Glomerular visceral epithelial cell (primary cell): ENCODE measurements around the gene MAD1L1.
"Not testable (repeated sequence)": the region's sequence is repeated elsewhere in the genome, so short reads cannot be mapped to it uniquely, and the experiment has no call there.

Experiments
- DNase-seq: peaks from one replicate; pipeline ENCODE4 v3.0.0-alpha.2; 2016; ENCODE audit errors: extremely low spot score

The MAD1L1 gene

DNA sequence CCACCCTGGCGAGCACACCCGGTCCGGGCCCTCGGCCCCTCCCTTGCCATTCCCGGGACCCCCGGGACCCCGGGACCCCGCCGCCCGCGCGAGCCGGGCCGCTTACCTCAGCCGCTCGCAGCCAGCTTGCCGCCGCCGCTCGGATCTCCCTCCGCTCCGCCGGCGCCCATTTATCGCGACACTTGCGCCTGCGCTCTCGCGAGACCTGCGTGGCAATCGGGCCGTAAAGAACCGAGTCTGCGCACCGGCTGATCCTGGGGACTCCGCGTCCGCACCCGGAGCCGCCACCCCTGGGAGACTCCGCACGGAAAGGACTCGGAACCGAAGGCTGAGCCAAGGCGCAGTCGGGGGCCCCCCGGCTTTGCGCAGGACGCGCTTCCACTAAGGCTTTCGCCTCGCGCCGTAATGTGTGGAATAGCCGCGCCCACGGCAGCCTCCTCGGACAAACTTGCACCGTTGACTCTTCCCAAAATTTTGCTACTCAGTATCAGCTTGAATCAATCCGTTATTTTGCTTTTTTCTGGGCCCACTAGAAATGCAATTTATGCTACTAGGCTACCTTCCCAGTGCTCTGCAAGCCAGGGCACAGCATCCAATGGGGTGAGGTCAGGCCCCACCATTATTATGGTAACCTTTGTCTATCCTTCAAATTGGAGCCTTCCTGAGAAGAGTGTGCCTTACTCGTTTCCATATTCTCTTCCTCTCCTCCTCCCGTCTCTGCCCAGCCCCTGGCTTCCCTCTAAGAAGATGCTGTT, at the start of gene MAD1L1:
Gene MAD1L1, minus strand, starts transcription at position 180 of the 755 bp plus-strand sequence. CDS start 2,812 bp downstream, outside the sequence.
- peak; percentile 90 for DNase-seq

DNA sequence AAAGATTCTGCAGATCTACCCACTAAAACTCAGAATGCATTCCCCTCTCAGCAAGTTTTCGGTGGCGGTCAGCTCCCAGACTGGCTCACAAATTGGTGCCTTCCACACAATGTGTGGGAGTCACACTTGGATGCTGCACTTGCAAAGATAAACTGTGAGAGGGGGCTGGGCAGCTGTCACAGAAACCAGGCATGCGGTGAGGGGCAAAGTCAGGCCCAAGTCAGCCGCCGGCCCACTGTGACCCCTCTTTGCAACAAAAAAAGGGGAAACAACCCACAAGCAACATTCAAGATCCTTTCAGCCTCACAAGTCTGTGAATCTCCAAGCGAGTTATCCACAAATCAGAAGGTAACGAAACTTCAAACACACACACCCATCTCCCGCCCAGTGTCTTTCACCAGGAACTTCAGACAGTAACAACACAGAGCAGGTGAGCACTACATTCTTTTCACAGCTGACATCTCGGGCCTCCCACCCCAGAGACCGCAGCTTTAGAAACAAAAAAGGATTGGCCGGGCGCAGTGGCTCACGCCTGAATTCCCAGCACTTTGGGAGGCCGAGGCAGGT, 49.5 kb upstream of the MAD1L1 start:
- DNase-seq = no peak

DNA sequence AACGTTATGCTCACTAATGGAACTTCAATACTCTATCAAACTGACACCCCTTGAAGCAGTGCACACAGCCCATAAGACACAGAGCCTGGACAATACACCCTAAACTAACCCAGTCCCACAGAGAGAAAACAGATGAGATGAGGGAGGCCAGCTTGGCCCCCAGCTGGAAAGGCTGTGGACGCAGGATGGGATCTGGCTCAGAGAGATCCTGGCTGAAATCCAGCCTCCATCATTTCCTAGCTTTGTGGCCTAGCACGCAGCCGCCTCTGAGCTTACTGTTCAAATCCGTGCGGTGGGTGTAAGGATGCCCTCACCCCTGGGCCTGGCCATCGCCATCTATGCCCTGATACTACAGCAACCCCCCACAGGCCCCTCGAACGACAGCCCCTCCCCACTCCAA, 48.8 kb upstream of the MAD1L1 start:
- DNase-seq = no peak

DNA sequence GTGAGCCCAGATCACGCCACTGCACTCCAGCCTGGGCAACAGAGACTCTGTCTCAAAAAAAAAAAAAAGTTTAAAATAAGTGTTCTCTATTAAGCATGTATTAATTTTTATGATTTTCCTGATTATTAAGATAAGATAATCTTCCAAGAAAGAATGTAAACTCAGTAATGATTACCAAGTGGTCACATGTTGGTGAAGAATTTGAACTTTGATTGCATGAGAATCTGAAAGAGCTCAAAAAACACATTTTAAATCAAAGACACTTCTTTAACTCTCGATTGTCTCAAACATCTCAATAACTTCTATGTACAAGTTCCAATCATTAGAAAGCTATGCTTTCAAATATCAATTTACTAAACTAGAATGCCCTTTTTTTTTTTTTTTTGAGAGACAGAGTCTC, 47.7 kb upstream of the MAD1L1 start:
- DNase-seq = no peak

DNA sequence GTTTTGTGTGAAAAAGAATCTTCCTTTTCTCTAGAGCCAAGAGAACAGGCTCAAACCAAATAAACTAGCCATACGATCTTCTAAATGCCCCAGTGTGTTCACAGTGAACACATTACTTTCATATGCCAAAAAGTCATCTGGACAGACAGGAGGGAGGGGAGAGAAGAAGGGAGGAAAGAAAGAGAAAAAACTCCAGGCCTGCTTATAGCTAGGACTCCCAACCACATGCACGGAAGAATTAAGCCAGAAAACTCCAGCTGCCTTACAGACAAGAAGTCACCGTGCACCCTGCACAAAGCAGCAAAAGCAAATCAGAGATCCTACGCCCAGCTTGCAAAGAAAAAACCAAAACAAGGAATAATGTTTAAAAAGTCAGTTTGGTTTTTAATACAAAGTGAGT, 47.2 kb upstream of the MAD1L1 start:
- no peak for DNase-seq

DNA sequence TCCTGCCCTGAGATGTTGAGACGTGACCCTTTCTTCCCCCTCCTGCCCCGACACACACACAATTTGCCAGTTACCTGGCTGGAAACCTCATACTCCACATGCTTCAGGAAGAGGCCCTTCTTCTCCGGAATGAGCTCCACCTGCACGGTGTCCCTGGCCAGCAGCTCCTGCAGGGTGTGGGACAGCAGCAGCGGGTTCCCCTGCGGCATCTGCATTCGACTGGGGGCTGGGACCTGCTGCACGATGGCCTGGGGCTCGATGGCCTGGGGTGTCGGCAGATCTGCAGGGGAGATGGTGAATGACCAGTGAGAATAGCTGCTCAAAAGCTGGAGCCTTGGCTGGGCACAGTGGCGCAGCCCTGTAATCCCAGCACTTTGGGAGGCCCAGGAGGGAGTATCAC, 45.3 kb upstream of the MAD1L1 start:
- DNase-seq = no peak

DNA sequence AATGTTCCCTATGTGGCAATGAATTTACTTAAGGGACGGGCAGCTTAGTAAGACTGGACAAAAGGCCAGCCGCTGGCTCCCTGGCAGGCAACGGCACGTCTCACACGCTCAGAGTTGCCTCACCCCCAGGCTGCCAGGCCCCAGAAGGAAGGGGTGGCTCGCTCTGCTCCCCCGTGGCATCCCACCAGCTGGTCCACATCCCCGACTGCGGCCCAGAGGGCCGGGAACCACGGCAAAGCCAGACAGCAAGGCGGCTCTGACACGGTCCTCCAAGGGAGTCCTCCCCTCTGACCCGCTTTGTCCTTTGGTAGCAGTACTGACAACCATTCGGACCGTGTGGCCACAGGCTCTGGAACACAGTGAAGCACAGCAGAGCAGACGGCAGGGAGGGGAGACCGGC, 43.4 kb upstream of the MAD1L1 start:
- DNase-seq = no peak

DNA sequence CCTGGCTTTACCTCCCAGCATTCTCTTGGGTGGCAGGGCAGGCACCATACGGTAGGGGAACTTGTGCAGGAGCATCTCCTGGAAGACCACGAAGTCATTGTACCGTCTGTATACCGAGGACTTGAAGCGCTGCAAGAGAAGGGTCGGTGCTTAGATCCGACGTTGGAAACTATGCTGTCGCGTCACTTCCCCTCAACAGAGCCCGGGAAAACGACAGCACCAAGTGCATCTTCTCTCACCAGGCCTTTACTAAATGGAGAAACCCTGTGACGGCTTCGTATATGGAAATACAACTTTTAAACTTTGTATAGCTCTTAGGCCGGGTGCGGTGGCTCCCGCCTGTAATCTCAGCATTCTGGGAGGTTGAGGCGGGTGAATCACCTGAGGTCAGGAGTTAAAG, 42.4 kb upstream of the MAD1L1 start:
- DNase-seq = no peak

DNA sequence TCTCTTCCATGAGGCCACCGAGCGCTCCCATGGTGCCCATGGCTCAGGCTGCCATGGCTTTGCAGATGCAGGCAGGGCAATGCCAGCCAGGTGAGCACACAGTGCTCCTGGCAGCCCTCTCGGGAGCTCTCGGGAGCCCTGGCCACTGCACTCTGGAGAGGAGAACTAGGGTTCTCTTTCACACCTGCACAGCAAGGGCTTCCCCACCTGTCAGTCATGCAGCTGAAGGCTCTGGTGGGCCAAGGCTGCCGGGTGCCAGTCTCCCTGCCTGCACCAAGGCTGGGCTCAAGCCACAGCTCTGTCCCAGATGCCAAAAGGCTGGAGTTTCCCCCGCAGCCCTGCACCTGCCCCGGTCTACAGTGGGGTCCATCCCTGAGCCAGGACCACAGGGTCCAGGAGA, 41.9 kb upstream of the MAD1L1 start:
- no peak for DNase-seq

DNA sequence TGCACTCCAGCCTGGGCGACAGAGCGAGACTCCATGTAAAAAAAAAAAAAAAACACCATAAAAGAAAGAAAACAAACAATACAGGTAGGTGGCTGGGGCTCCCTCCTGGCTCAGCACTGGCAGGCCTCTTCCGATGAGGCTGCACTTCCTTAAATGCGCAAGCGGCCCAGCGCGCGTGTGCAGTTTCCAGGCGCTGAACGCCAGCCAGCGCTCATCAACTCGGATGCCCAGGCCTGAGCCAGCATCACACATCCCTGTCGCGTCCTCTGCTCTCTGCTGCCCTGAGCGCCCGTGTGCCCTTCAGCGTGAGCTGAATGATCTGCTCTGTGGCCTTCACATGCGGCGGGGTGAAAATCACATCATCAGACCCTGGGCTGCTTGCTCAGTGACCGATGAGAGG, 41.1 kb upstream of the MAD1L1 start:
- no peak for DNase-seq

DNA sequence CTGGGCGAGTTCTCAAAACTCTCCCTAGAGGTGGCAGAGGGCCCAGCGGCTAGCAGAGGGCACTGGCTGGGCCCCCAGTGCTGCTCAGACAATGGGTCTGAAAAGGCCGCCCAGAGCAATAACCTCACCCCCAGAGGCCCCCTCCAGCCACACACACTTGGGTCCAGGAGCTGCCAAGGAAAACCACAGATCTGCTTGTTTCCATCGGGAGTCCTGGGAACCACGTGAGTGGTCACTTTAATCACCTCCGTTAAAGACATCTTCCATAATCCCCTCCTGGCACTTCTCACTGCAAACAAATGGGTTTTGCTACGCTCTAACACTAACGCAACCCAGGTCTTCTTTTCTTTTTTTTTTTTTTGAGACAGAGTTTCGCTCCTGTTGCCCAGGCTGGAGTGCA, 39.3 kb upstream of the MAD1L1 start:
- no peak for DNase-seq

DNA sequence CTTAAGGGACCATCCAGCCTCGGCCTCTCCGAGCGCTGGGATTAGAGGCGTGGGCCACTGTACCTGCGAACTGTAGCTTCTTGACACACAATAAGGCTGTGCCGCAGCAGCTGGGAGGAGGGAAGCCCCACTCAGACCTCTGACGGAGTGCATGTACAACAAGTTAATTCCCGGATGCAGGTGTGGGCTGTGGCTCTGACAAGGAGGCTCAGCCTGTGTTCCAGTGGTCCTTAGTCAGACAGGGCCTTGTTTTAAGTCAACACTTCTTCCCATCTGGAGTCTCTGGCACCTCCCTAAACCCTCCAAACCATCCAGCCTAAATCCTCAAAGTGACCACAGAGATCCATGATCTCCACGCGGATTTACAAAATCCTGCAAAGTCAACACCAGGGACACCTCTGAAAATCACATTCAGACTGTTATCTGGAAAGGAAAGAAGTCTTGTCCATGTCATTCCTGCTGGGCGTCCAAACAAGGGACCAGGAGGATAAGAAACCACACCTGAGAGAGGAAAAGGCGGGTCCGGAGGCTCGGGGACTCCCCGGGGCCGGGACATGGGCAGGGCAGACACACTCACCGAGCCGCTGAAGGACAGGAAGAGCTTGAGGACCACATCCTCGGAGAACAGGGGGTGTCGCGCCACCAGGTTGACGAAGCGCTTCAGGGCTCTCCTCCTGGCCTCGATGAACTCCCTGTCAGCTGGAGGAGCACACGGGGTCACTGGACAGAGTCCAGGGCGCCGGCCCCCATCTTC, 38.7 kb upstream of the MAD1L1 start:
- no peak for DNase-seq

DNA sequence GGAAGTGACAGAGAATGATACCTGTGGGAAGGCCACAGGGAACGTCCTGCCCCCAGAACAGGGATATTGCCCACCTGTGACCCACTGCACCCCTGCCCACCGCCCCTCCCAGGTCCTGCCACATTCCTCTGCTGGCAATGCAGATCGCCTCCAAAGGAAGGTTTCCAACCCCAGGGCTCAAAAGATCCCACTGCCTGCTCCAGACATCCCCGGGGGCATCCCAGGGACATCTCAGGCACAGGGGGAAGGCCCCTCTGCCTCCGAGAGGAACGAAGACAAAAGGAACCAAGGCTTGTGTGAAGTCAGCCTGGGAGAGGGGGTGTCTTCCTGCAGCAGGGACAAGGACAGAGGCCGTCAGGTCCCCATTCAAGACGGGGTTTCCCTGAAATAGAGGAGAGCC, 37.8 kb upstream of the MAD1L1 start:
- no peak for DNase-seq

DNA sequence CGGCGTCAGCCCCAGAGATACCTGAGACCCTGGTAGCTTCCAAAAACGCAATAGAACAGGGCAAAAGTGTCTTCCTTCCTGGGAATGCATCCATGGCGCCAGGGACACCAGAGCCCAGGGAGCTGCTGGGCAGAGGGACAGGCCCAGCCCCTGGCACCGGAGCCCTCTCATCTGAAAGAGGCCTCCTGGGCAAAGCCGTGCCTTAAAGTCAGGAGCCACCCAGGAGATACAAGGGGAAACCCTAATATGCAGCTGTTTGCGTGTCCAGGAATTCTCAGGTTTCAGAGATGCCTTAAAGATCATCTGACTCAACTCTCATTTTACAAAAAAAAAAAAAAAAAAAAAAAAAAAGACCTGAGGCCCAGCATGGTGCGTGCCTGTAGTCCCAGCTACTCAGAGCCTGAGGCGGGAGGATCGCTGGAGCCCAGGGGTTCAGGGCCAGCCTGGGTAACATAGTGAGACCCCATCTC, 37.3 kb upstream of the MAD1L1 start:
- no peak for DNase-seq

DNA sequence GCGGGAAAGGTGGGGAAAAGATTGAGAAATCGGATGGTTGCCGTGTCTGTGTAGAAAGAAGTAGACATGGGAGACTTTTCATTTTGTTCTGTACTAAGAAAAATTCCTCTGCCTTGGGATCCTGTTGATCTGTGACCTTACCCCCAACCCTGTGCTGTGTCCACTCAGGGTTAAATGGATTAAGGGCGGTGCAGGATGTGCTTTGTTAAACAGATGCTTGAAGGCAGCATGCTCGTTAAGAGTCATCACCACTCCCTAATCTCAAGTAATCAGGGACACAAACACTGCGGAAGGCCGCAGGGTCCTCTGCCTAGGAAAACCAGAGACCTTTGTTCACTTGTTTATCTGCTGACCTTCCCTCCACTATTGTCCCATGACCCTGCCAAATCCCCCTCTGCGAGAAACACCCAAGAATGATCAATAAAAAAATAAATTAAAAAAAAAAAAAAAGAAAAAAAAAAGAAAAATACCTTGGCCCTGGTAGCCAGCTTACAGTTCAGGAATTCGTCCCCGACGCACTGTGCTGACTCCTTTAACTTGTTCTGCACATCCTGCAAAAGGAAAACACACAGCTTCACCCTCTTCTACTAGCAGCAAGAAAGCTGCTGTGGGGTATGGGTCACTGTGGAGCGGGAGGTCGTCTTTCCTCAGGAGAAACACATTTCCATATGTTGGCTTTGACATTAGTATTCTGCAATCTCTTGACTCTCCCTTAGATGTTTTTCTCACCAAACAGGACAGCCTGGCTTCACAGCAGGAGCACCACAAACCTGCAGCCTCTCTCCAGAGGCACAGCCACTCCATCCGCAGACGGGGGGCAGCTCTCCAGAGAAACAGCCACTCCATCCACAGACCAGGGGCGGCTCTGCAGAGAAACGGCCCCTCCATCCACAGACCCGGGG, 36.6 kb upstream of the MAD1L1 start:
- not testable (repeated sequence) for DNase-seq

DNA sequence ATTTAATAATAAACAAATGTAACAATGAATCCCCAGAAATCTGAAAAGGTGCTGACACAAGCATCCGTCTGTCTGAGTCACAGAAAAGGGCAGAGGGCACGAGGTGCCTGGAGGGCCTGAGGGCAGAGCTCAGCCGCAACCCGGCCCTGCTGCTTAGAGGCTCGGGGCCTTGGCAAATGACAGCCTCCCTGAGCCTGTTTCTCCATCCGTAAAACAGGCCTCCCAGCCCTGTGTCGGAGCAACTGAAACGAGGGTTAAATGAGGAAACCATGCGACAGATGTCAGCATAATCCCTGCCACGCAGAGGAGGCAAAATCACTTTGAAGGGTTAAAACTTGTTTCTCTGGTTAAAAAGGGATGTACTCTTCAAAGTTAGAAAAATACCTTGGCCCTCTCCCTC, 34.2 kb upstream of the MAD1L1 start:
- DNase-seq = no peak

DNA sequence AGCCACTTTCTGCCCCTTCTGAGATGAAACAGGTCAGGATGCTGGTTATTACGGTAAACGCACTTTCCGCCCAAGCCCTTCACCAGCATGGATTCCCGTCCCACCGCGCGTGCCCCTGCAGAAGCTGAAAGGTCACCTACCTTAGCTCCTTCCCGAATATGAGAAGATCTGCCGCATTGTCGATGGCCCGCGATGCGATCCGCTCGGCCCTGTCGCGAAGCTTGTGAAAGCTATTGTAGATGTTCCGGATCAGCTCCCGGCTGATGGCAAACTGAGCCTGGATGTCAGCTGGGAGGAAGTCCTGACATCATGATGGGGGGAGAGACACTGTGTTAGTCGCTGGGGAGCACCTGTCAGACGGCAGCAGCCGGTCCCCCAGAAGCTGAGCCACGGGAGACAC, 31.4 kb upstream of the MAD1L1 start:
- DNase-seq = no peak

DNA sequence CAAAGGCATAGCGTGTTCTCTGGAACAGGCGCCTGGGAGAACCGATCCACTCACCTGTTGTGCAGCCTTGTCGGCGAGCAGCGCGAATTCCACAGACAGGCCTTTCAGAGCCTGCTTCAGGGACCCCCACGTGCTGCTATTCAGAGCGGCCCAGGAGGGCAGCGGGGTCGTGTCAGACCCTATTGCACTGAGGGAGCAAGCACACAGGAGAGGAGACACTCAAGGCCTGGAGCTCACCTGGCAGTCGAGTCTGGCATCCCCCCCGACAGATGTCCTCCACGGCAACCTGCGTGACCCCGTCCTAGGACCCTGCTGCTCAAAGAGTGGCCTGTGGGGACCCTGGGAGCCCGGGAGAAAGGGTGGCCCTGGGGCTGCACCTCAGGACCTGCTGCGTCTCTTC, 30.4 kb upstream of the MAD1L1 start:
- no peak for DNase-seq

DNA sequence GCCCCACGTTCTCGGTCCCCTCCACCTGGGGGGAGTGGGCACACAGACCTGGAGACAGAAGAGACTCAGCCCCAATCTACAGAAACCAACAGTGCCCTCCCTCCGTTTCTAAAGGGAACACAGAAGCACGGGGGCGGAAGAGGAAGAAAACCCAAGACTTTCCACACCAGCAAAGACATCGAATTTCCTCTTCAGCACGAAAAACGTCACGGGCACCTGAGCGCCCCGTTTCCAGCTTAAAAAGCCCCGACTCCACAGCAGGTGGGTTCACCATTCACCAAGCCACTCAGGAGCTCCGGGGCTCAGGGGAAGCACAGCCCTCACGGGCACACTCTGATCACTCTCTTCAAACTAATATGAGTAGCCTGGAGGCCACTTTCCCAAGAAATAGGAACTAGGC, 28.9 kb upstream of the MAD1L1 start:
- DNase-seq = no peak

DNA sequence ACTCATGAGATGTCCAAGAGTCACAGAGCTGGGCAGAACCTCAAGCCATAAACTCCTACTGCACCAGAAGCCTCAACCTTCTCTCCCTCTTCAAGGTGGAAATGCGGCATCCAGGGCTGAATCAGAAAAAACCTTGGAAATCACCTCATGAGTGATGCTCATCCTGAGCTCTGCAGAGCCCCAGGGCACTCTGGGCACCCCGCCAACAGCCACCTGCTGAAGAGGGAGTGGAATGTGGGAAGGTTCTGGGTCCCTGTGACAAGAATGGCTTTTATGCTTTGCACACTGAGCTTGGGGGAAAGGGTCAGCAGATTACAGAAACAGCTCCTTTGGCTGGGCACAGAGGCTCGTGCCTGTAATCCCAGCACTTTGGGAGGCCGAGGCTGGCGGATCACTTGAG, 28.1 kb upstream of the MAD1L1 start:
- DNase-seq = peak; percentile 73

DNA sequence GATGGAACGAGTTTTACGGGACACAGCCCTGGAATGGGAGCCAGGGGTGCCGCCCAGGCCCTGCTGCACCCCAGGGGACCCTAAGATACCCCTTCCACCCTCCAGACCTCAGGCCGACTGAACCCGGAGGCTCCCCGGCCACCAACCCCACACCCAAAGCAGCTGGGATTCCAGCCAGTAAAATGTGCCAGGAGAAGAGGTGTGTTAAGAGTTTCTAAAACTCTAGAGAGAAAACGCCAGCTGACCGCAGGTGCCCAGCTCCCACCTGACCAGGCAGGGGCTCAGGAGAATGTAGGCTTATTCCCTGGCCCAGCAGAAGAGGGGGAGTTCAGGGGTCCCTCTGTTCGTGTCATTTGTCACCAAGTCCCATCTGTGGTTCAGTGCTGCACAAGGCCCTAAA, 26.7 kb upstream of the MAD1L1 start:
- no peak for DNase-seq
